ES-I3 (cell line): ENCODE data around the gene CYP51A1.
"Not testable (repeated sequence)": the region's sequence is repeated elsewhere in the genome, so short reads cannot be mapped to it uniquely, and the experiment has no call there.

Experiments used
- H3K36me3 ChIP-seq: 2 replicates; pipeline ENCODE4 v1.6.1; 2013; ENCODE audit warnings: mild to moderate bottlenecking, low read length, control low read depth, moderate library complexity; ENCODE audit not compliant: insufficient read depth
- H3K4me1 ChIP-seq: 2 replicates; pipeline ENCODE4 v1.6.1; 2013; ENCODE audit warnings: mild to moderate bottlenecking, control low read depth, low read length; ENCODE audit not compliant: insufficient read depth
- H3K9ac ChIP-seq: 2 replicates; pipeline ENCODE4 v1.6.1; 2013; ENCODE audit warnings: low read depth, mild to moderate bottlenecking, low read length, moderate library complexity
- H3K9me3 ChIP-seq: 2 replicates; pipeline ENCODE4 v1.6.1; 2013; ENCODE audit warnings: mild to moderate bottlenecking, low read length, moderate library complexity; ENCODE audit not compliant: control insufficient read depth, insufficient read depth

Gene CYP51A1

GRCh38 chr7:92137557-92137956, 3.3 kb upstream of the CYP51A1 start:
- Histone ChIP-seq H3K4me1 (no peaks in the 10 kb centered on the region), H3K36me3 (no peaks in the 10 kb centered on the region), H3K9me3 (no peaks in the 10 kb centered on the region), H3K9ac (no peak overlapping the region)

GRCh38 chr7:92135052-92135889, 994 bp upstream of the CYP51A1 start:
- Histone ChIP-seq H3K9ac (peak overlapping the region; percentile 77), H3K36me3 (0 out of 2 replicates have a peak, but pooled peaks cover 5% of the 10 kb centered on the region), H3K9me3 (no peaks in the 10 kb centered on the region), H3K4me1 (no peaks in the 10 kb centered on the region)

- H3K9me3 ChIP-seq = no peaks in the 10 kb centered on the region
- no peaks in the 10 kb centered on the region for H3K4me1 ChIP-seq
- peaks cover 6% of the 10 kb centered on the region; the same call in 1 of the 2 replicates for H3K36me3 ChIP-seq
- peak overlapping the region; percentile 77 for H3K9ac ChIP-seq
These were observed 473 bp downstream of the CYP51A1 start for GRCh38 chr7:92133737-92134270.

GRCh38 chr7:92133133-92133736, 1.0 kb downstream of the CYP51A1 start:
- H3K36me3 ChIP-seq = peaks cover 10% of the 10 kb centered on the region; the same call in 1 of the 2 replicates
- H3K4me1 ChIP-seq = no peaks in the 10 kb centered on the region
- H3K9me3 ChIP-seq = no peaks in the 10 kb centered on the region
- peak overlapping the region; percentile 77 for H3K9ac ChIP-seq

- Histone ChIP-seq H3K4me1 (no peaks in the 10 kb centered on the region), H3K9ac (no peak overlapping the region), H3K9me3 (no peaks in the 10 kb centered on the region), H3K36me3 (peaks cover 18% of the 10 kb centered on the region; the same call in 1 of the 2 replicates)
These were observed 2.4 kb downstream of the CYP51A1 start for GRCh38 chr7:92131764-92132330.

- Histone ChIP-seq H3K4me1 (no peaks in the 10 kb centered on the region), H3K36me3 (peaks cover 18% of the 10 kb centered on the region; the same call in 1 of the 2 replicates)
These were observed 3.2 kb downstream of the CYP51A1 start for GRCh38 chr7:92131093-92131492.

GRCh38 chr7:92121681-92122080, 12.6 kb downstream of the CYP51A1 start:
- H3K9me3 ChIP-seq = no peaks in the 10 kb centered on the region
- no peaks in the 10 kb centered on the region for H3K4me1 ChIP-seq
- no peak overlapping the region for H3K9ac ChIP-seq
- H3K36me3 ChIP-seq = 0 out of 2 replicates have a peak, but pooled peaks cover 7% of the 10 kb centered on the region

More at GRCh38 chr7:92131093-92131492, 3.2 kb downstream of the CYP51A1 start:
- Histone ChIP-seq H3K9me3 (no peaks in the 10 kb centered on the region), H3K9ac (no peak overlapping the region)

GRCh38 chr7:92119213-92119759, 15.0 kb downstream of the CYP51A1 start:
- Histone ChIP-seq H3K4me1 (no peaks in the 10 kb centered on the region), H3K9me3 (no peaks in the 10 kb centered on the region), H3K9ac (no peak overlapping the region), H3K36me3 (0 out of 2 replicates have a peak, but pooled peaks cover 7% of the 10 kb centered on the region)

- no peaks in the 10 kb centered on the region for H3K4me1 ChIP-seq
- no peaks in the 10 kb centered on the region for H3K36me3 ChIP-seq
- H3K9me3 ChIP-seq = no peaks in the 10 kb centered on the region
- H3K9ac ChIP-seq = no peak overlapping the region
These were observed 17.3 kb downstream of the CYP51A1 start for GRCh38 chr7:92116949-92117348.

GRCh38 chr7:92115821-92116220, 18.5 kb downstream of the CYP51A1 start:
- H3K9ac ChIP-seq = no peak overlapping the region
- no peaks in the 10 kb centered on the region for H3K9me3 ChIP-seq
- no peaks in the 10 kb centered on the region for H3K4me1 ChIP-seq
- H3K36me3 ChIP-seq = 0 out of 2 replicates have a peak, but pooled peaks cover 2% of the 10 kb centered on the region

GRCh38 chr7:92110857-92111256, 23.4 kb downstream of the CYP51A1 start:
- Histone ChIP-seq H3K36me3 (peaks cover 4% of the 10 kb centered on the region; the same call in 1 of the 2 replicates), H3K4me1 (no peaks in the 10 kb centered on the region), H3K9ac (no peak overlapping the region), H3K9me3 (no peaks in the 10 kb centered on the region)

- H3K9ac ChIP-seq = no peak overlapping the region
- H3K9me3 ChIP-seq = no peaks in the 10 kb centered on the region
- peaks cover 6% of the 10 kb centered on the region; the same call in 1 of the 2 replicates for H3K36me3 ChIP-seq
- no peaks in the 10 kb centered on the region for H3K4me1 ChIP-seq
These were observed 25.5 kb downstream of the CYP51A1 start for GRCh38 chr7:92108821-92109220.

- H3K4me1 ChIP-seq, H3K9me3 ChIP-seq, H3K9ac ChIP-seq: not testable (repeated sequence)
- peaks cover 11% of the 10 kb centered on the region; the same call in 1 of the 2 replicates for H3K36me3 ChIP-seq
These were observed 31.4 kb downstream of the CYP51A1 start for GRCh38 chr7:92102862-92103261.

- Histone ChIP-seq H3K36me3 (peaks cover 10% of the 10 kb centered on the region; the same call in 1 of the 2 replicates), H3K4me1 (no peaks in the 10 kb centered on the region), H3K9me3 (no peaks in the 10 kb centered on the region), H3K9ac (no peak overlapping the region)
These were observed 33.7 kb downstream of the CYP51A1 start for GRCh38 chr7:92100534-92100933.
